ENCODE results near the gene LYRM4. TPM values are rescaled to one million over a fixed set of nuclear protein-coding genes. Genes with fewer than 3 reads are reported as not detected.

LYRM4 gene
- total and polyA plus RNA-seq, 9 of the 15 experiments (the other 6 are each of a cell fraction or from before 2014, with no cell fraction given), result 24.2 to 69.4 (median 41.8) TPM

DNA sequence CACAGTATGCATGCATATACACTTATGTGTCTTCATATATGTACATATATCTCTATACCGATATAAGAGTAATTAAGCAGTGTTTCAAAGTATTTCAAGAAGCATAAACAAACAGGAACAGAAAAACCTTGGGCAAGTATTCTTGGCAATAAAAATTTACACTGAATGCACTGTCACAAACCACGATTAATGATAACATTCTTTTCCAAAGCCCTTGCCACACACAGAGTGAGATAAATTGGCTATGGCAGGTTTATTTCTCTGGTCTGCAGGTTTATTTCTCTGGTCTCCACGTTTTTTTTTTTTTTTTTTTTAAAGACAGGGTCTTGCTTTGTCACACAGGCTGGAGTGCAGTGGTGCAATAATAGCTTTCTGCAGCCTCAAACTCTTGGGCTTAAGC, 102.6 kb downstream of the LYRM4 start:
- DNase-seq (ENCODE audit: extremely low read depth in 1 of 4, low spot score in 3 of 4), result no peak
- TF ChIP-seq SMC3 (conservative IDR thresholded peaks at IDR 0.05; ENCODE audit: insufficient read depth, low read depth, low read length) (no peak), MLLT1 (IDR thresholded peaks at IDR 0.05) (no peak), CBFA2T3 (IDR thresholded peaks at IDR 0.05) (no peak)
- no peaks in the 10 kb centered on the region for H3K9me3 ChIP-seq (replicated peaks; ENCODE audit: control insufficient read depth, insufficient read depth, low read depth, low read length)
- no peaks in the 10 kb centered on the region for H3K36me3 ChIP-seq (ENCODE audit: control insufficient read depth, insufficient read depth, low read length)
- in situ Hi-C loops (cut with MboI), result no loop called here
- H3K4me1 ChIP-seq (replicated peaks in 1 of 2; ENCODE audit: control insufficient read depth in 2 of 2, insufficient read depth in 2 of 2, low read length in 2 of 2), result peaks cover 0 to 5% of the 10 kb centered on the region in 2 experiments; a peak in 1 of 5 replicates
- no peak overlapping the region for H3K4me3 ChIP-seq
- H3K27me3 ChIP-seq (ENCODE audit: control insufficient read depth in 2 of 2, insufficient read depth in 2 of 2, low read length in 2 of 2), result no peaks in the 10 kb centered on the region
- ChIA-PET POLR2A (interaction anchor here (0.6 kb wide), 1 partner anchor 58 kb away, joined by 3 read pairs; no protein-coding TSS in a partner anchor), CTCF (ENCODE audit: low intra/inter-chr PET ratio) (no interaction called here)
- H2AFZ ChIP-seq (ENCODE audit: low read depth, low read length), result no peak overlapping the region
- no peak for ATAC-seq
- no peak for FAIRE-seq
- no peak overlapping the region for H3K27ac ChIP-seq (ENCODE audit: extremely low read depth, low read depth, low read length)
- H3K9ac ChIP-seq (ENCODE audit: insufficient read depth in 1 of 2, low read depth in 2 of 2, low read length in 2 of 2), result no peak overlapping the region
- H4K20me1 ChIP-seq (replicated peaks; ENCODE audit: control insufficient read depth, insufficient read depth, low read length), result no peaks in the 10 kb centered on the region; the same call in 1 of the 2 replicates
- 40% methylated on average over 3 of the region's 3 CpGs for WGBS (ENCODE audit: insufficient coverage, low coverage, missing lambda C conversion rate)
- H3K79me2 ChIP-seq (ENCODE audit: control insufficient read depth, insufficient read depth, low read length), result no peaks in the 10 kb centered on the region
- BruUV-seq (replicated peaks), result no TSS peak
- intact Hi-C loops (cut with micrococcal nuclease), result no loop called here
- H3K4me2 ChIP-seq (ENCODE audit: insufficient read depth, low read length), result no peak overlapping the region
- H3K9me1 ChIP-seq (ENCODE audit: control insufficient read depth, insufficient read depth, low read length), result no peaks in the 10 kb centered on the region

- DNase-seq (ENCODE audit: extremely low read depth in 1 of 4, low spot score in 3 of 4) (no peak), ATAC-seq (no peak), FAIRE-seq (no peak)
- no TSS peak for BruUV-seq (replicated peaks)
- 75% methylated on average over 10 of the region's 10 CpGs for WGBS (ENCODE audit: insufficient coverage, low coverage, missing lambda C conversion rate)
- H3K27me3 ChIP-seq (ENCODE audit: control insufficient read depth in 2 of 2, insufficient read depth in 2 of 2, low read length in 2 of 2), result no peaks in the 10 kb centered on the region
- POLR2A ChIA-PET, result interaction anchor here (0.6 kb wide), 1 partner anchor 58 kb away, joined by 3 read pairs; no protein-coding TSS in a partner anchor
- no peaks in the 10 kb centered on the region for H3K36me3 ChIP-seq (ENCODE audit: control insufficient read depth, insufficient read depth, low read length)
- intact Hi-C loops (cut with micrococcal nuclease) (no loop called here), in situ Hi-C loops (cut with MboI) (no loop called here)
- H3K27ac ChIP-seq (ENCODE audit: extremely low read depth, low read depth, low read length), result no peak overlapping the region
- H3K4me1 ChIP-seq (replicated peaks in 1 of 2; ENCODE audit: control insufficient read depth in 2 of 2, insufficient read depth in 2 of 2, low read length in 2 of 2), result peaks cover 0 to 5% of the 10 kb centered on the region in 2 experiments; a peak in 1 of 5 replicates
- H3K4me2 ChIP-seq (ENCODE audit: insufficient read depth, low read length), result no peak overlapping the region
- no peaks in the 10 kb centered on the region for H3K9me1 ChIP-seq (ENCODE audit: control insufficient read depth, insufficient read depth, low read length)
- H2AFZ ChIP-seq (ENCODE audit: low read depth, low read length), result no peak overlapping the region
- H4K20me1 ChIP-seq (replicated peaks; ENCODE audit: control insufficient read depth, insufficient read depth, low read length), result no peaks in the 10 kb centered on the region; the same call in 1 of the 2 replicates
- H3K79me2 ChIP-seq (ENCODE audit: control insufficient read depth, insufficient read depth, low read length), result no peaks in the 10 kb centered on the region
- TF ChIP-seq ARNT (IDR thresholded peaks at IDR 0.05) (no peak), BMI1 (IDR thresholded peaks at IDR 0.05; ENCODE audit: low read length) (no peak)
- TF ChIP-seq, protein P1, sequence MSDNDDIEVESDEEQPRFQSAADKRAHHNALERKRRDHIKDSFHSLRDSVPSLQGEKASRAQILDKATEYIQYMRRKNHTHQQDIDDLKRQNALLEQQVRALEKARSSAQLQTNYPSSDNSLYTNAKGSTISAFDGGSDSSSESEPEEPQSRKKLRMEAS (CRISPR knock-in tag; IDR thresholded peaks at IDR 0.05), result no peak
- no peak overlapping the region for H3K9ac ChIP-seq (ENCODE audit: insufficient read depth in 1 of 2, low read depth in 2 of 2, low read length in 2 of 2)
- no peaks in the 10 kb centered on the region for H3K9me3 ChIP-seq (replicated peaks; ENCODE audit: control insufficient read depth, insufficient read depth, low read depth, low read length)
- CTCF ChIA-PET (ENCODE audit: low intra/inter-chr PET ratio), result no interaction called here
- no peak overlapping the region for H3K4me3 ChIP-seq
These were observed 103.1 kb downstream of the LYRM4 start for GRCh38 chr6:5157621-5158138.

Data from K562 (cell line).